Thyroid gland (tissue), 4 donors: Measurements from ENCODE around the gene XPC.

ENCODE experiments used
- CTCF ChIP-seq, 6 experiments: fragments of 200-600 bp in 3 of 6; fragments of 450-650 bp in 3 of 6; sonication (generic) in 3 of 6; IDR thresholded peaks; one replicate each; pipeline ENCODE4 v1.5.1; 2016 to 2019; ENCODE audit warnings: antibody characterized with exemption in 6 of 6, mild to moderate bottlenecking in 2 of 6, inconsistent platforms in 1 of 6, moderate library complexity in 1 of 6
- POLR2A ChIP-seq, 2 donors: fragments of 450-650 bp; IDR thresholded peaks; one replicate each; pipeline ENCODE4 v1.6.1; 2017; ENCODE audit warnings: antibody characterized with exemption in 2 of 2, mild to moderate bottlenecking in 2 of 2, moderate library complexity in 1 of 2

GRCh38 chr3:14218355-14218754 lies 40.0 kb upstream of the XPC start:
- TF ChIP-seq CTCF (IDR thresholded peaks at IDR 0.05) (no peak), POLR2A (IDR thresholded peaks at IDR 0.05) (no peak)
